GM10248 (cell line): ENCODE results near the gene GCNT2.

Source experiments
- CTCF ChIA-PET: fragments of 300-600 bp; sonication (Branson Sonifier 250); formaldehyde crosslinking; extraction: SDS; loops from one replicate; lab custom pipeline; 2021; ENCODE audit warnings: antibody characterized with exemption; lab: Yijun Ruan, JAX
- POLR2A ChIA-PET: fragments of 350-650 bp; sonication (Branson Sonifier 250); formaldehyde crosslinking; extraction: SDS; loops from one replicate; lab custom pipeline; 2020; ENCODE audit warnings: antibody characterized with exemption; lab: Yijun Ruan, JAX
- DNase-seq: peaks from one replicate; pipeline ENCODE4 v3.0.0; 2012; ENCODE audit errors: extremely low spot score
- CTCF ChIP-seq: IDR thresholded peaks from 2 replicates; pipeline ENCODE4 v1.5.1; 2012; ENCODE audit warnings: mild to moderate bottlenecking, low read depth; ENCODE audit errors: extremely low read depth, missing control alignments, control extremely low read depth

Gene GCNT2

GRCh38 chr6:10495029-10495428, 26.1 kb upstream of the GCNT2 start:
- no peak for DNase-seq
- TF ChIP-seq CTCF = no peak
- CTCF ChIA-PET = no interaction called here
- POLR2A ChIA-PET = no interaction called here

GRCh38 chr6:10505529-10505928, 15.6 kb upstream of the GCNT2 start:
- TF ChIP-seq CTCF = no peak
- ChIA-PET POLR2A (no interaction called here), CTCF (interaction anchor here (0.7 to 3.2 kb wide), 4 partner anchors 14 to 295 kb away, joined by 3 to 16 read pairs (median 3); no protein-coding TSS in a partner anchor)
- DNase-seq = no peak

- ChIA-PET CTCF (interaction anchor here (1.0 to 5.4 kb wide), 5 partner anchors 25 to 295 kb away, joined by 3 to 60 read pairs (median 8); no protein-coding TSS in a partner anchor), POLR2A (no interaction called here)
- TF ChIP-seq CTCF = no peak
- no peak for DNase-seq
Observed at GRCh38 chr6:10507298-10507697, 13.9 kb upstream of the GCNT2 start.

- no peak for TF ChIP-seq CTCF
- ChIA-PET CTCF (interaction anchor here (1.4 to 5.4 kb wide), 4 partner anchors 13 to 294 kb away, joined by 3 to 60 read pairs (median 6); no protein-coding TSS in a partner anchor), POLR2A (no interaction called here)
- DNase-seq = no peak
Observed at GRCh38 chr6:10507715-10508114, 13.4 kb upstream of the GCNT2 start.

- CTCF ChIA-PET = interaction anchor here (0.6 to 5.4 kb wide), 31 partner anchors 9 to 1065 kb away, joined by 3 to 60 read pairs (median 5); partner anchors contain the start of gene GCNT2
- peak; percentile 65 for TF ChIP-seq CTCF
- POLR2A ChIA-PET = interaction anchor here (1.0 kb wide), 1 partner anchor 184 kb away, joined by 3 read pairs; the partner anchor contains the start of genes C6orf52 and PAK1IP1
- DNase-seq = peak; percentile 77
Observed at GRCh38 chr6:10510592-10511367, 10.4 kb upstream of the GCNT2 start.

- TF ChIP-seq CTCF = no peak
- POLR2A ChIA-PET = interaction anchor here (1.0 kb wide), 1 partner anchor 183 kb away, joined by 3 read pairs; the partner anchor contains the start of genes C6orf52 and PAK1IP1
- no peak for DNase-seq
- CTCF ChIA-PET = interaction anchor here (0.9 to 5.4 kb wide), 24 partner anchors 9 to 1064 kb away, joined by 3 to 60 read pairs (median 6); partner anchors contain the start of gene GCNT2
Observed at GRCh38 chr6:10511477-10511876, 9.7 kb upstream of the GCNT2 start.
